NB4 (cell line): ENCODE results near the gene GINS1.

Experiments used
- MAX ChIP-seq: IDR thresholded peaks from 2 replicates; pipeline ENCODE4 v1.6.1; 2011; ENCODE audit warnings: low read depth, low read length
- MYC ChIP-seq: IDR thresholded peaks from 2 replicates; pipeline ENCODE4 v1.6.1; 2011; ENCODE audit warnings: low read depth, low read length
- POLR2A ChIP-seq: IDR thresholded peaks from 2 replicates; pipeline ENCODE4 v1.6.1; 2011; ENCODE audit warnings: mild to moderate bottlenecking; ENCODE audit not compliant: insufficient read length; ENCODE audit errors: extremely low read depth
- TF ChIP-seq, protein P1 (sequence below): IDR thresholded peaks from one replicate; pipeline ENCODE4 v1.5.1; 2012; ENCODE audit warnings: low read depth, low read length

- TF ChIP-seq, protein P1, sequence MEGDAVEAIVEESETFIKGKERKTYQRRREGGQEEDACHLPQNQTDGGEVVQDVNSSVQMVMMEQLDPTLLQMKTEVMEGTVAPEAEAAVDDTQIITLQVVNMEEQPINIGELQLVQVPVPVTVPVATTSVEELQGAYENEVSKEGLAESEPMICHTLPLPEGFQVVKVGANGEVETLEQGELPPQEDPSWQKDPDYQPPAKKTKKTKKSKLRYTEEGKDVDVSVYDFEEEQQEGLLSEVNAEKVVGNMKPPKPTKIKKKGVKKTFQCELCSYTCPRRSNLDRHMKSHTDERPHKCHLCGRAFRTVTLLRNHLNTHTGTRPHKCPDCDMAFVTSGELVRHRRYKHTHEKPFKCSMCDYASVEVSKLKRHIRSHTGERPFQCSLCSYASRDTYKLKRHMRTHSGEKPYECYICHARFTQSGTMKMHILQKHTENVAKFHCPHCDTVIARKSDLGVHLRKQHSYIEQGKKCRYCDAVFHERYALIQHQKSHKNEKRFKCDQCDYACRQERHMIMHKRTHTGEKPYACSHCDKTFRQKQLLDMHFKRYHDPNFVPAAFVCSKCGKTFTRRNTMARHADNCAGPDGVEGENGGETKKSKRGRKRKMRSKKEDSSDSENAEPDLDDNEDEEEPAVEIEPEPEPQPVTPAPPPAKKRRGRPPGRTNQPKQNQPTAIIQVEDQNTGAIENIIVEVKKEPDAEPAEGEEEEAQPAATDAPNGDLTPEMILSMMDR: no peak
- TF ChIP-seq MAX (no peak), POLR2A (no peak), MYC (no peak)
Measured at GRCh38 chr20:25397821-25398220, 9.7 kb upstream of the GINS1 start.
